HCT116 (cell line): ENCODE results near the gene MAPK6. TPM values are rescaled to one million over a fixed set of nuclear protein-coding genes. Genes with fewer than 3 reads are reported as not detected.
A peak's percentile ranks its signal among the peaks of the same experiment; 100 is the strongest.

Experiments used
- ATAC-seq: fragments of 200-7000 bp; cut with Tn5 transposase; 2 replicates; pipeline ENCODE4 v1.9.1; 2020; ENCODE audit warnings: mild to moderate bottlenecking, moderate library complexity
- BruUV-seq: library from RNA; stranded (reverse); fragments of 400-500 nt; replicated peaks from 2 replicates; lab custom pipeline; 2021; lab: Mats Ljungman, UMichigan
- CTCF ChIA-PET: fragments of 300-600 bp; sonication (Branson Sonifier 250); formaldehyde crosslinking; loops from one replicate; lab custom pipeline; 2021; ENCODE audit warnings: antibody characterized with exemption; lab: Charles Lee
- POLR2A ChIA-PET: fragments of 300-600, 350-600 bp; sonication (Branson Sonifier 250); formaldehyde crosslinking; loops from one replicate; lab custom pipeline; 2021; ENCODE audit warnings: antibody characterized with exemption; lab: Charles Lee
- RAD21 ChIA-PET, 2 experiments: fragments of 300-600 bp; sonication (Branson Sonifier 250); formaldehyde crosslinking; loops; one replicate each; lab custom pipeline; 2023; ENCODE audit warnings: low total read pairs in 2 of 2; ENCODE audit not compliant: uncharacterized antibody in 2 of 2, unreplicated experiment in 2 of 2, low non-redundant PET in 1 of 2; lab: Charles Lee
- DNase-seq: peaks from one replicate; pipeline ENCODE4 v3.0.0-alpha.2; 2010; ENCODE audit warnings: low read depth, low spot score
- H2AFZ ChIP-seq: fragments of 200-600 bp; shearing (Covaris generic), sonication (generic); 2 replicates; pipeline ENCODE4 v1.6.1; 2017; ENCODE audit warnings: low read depth, mixed run types, mixed read lengths, antibody characterized with exemption, low read length; ENCODE audit not compliant: poor library complexity, severe bottlenecking
- H3K27ac ChIP-seq: 2 replicates; pipeline ENCODE4 v1.5.1; 2012; ENCODE audit warnings: low read depth, low read length
- H3K27me3 ChIP-seq: fragments of 200-600 bp; sonication (generic); 2 replicates; pipeline ENCODE4 v1.6.1; 2016; ENCODE audit warnings: mixed run types, low read length, mixed read lengths; ENCODE audit not compliant: insufficient read depth
- H3K36me3 ChIP-seq, 2 experiments: fragments of 200-500 bp in 1 of 2; fragments of 200-600 bp in 1 of 2; sonication (Bioruptor generic) in 1 of 2; sonication (generic) in 1 of 2; 2 replicates each; pipeline versions ENCODE4 v1.5.1 to v1.6.1; 2014 to 2016; ENCODE audit warnings: low read length in 2 of 2, inconsistent platforms in 1 of 2, mixed read lengths in 1 of 2, mixed run types in 1 of 2; ENCODE audit not compliant: insufficient read depth in 2 of 2, control insufficient read depth in 1 of 2
- H3K4me1 ChIP-seq, 2 experiments: fragments of 200-600 bp in 1 of 2; sonication (generic) in 1 of 2; 2 replicates each; pipeline versions ENCODE4 v1.5.1 to v1.6.1; 2012 to 2017; ENCODE audit warnings: low read length in 2 of 2, inconsistent platforms in 1 of 2, mild to moderate bottlenecking in 1 of 2, mixed read lengths in 1 of 2, mixed run types in 1 of 2, moderate library complexity in 1 of 2; ENCODE audit not compliant: insufficient read depth in 2 of 2, control insufficient read depth in 1 of 2
- H3K4me2 ChIP-seq: fragments of 200-600 bp; sonication (generic); 2 replicates; pipeline ENCODE4 v1.6.1; 2017; ENCODE audit warnings: mixed run types, low read length, mixed read lengths
- H3K4me3 ChIP-seq, 2 experiments: fragments of 200-600 bp in 1 of 2; sonication (generic) in 1 of 2; replicated peaks in 1 of 2; 2 replicates each; pipeline ENCODE4 v1.5.1; 2011 to 2016; ENCODE audit warnings: low read length in 2 of 2, control low read depth in 1 of 2, low read depth in 1 of 2, mild to moderate bottlenecking in 1 of 2, mixed read lengths in 1 of 2, mixed run types in 1 of 2
- H3K79me2 ChIP-seq: fragments of 200-600 bp; sonication (generic); 2 replicates; pipeline ENCODE4 v1.6.1; 2017; ENCODE audit warnings: mild to moderate bottlenecking, mixed run types, low read length, moderate library complexity, mixed read lengths; ENCODE audit not compliant: insufficient read depth
- H3K9ac ChIP-seq: fragments of 200-600 bp; sonication (generic); 2 replicates; pipeline ENCODE4 v1.6.1; 2016; ENCODE audit warnings: low read length, mixed read lengths
- H3K9me2 ChIP-seq: fragments of 200-600 bp; sonication (generic), shearing (Covaris generic); 2 replicates; pipeline ENCODE4 v1.6.1; 2017; ENCODE audit warnings: mixed run types, mild to moderate bottlenecking, moderate library complexity; ENCODE audit not compliant: insufficient read depth
- H3K9me3 ChIP-seq, 2 experiments: fragments of 200-500 bp in 1 of 2; fragments of 200-600 bp in 1 of 2; sonication (Bioruptor generic) in 1 of 2; sonication (generic) in 1 of 2; 2 replicates each; pipeline ENCODE4 v1.6.1; 2014 to 2017; ENCODE audit warnings: low read length in 2 of 2, mixed read lengths in 2 of 2, inconsistent platforms in 1 of 2, low read depth in 1 of 2, mild to moderate bottlenecking in 1 of 2, mixed run types in 1 of 2, moderate library complexity in 1 of 2; ENCODE audit not compliant: control insufficient read depth in 1 of 2, insufficient read depth in 1 of 2
- H4K20me1 ChIP-seq: fragments of 200-600 bp; sonication (generic), shearing (Covaris generic); 2 replicates; pipeline ENCODE4 v1.6.1; 2017; ENCODE audit warnings: mixed run types, mild to moderate bottlenecking, moderate library complexity; ENCODE audit not compliant: insufficient read depth
- CTCF ChIP-seq, 3 experiments: fragments of 200-600 bp in 1 of 3; sonication (generic) in 1 of 3; IDR thresholded peaks in 2 of 3; conservative IDR thresholded peaks in 1 of 3; 2 replicates each; pipeline ENCODE4 v1.5.1; 2012 to 2017; ENCODE audit warnings: low read depth in 2 of 3, low read length in 2 of 3, antibody characterized with exemption in 1 of 3, borderline replicate concordance in 1 of 3, control low read depth in 1 of 3, mild to moderate bottlenecking in 1 of 3, mixed read lengths in 1 of 3, mixed run types in 1 of 3, moderate library complexity in 1 of 3; ENCODE audit not compliant: insufficient read depth in 1 of 3
- ELF1 ChIP-seq: IDR thresholded peaks from 2 replicates; pipeline ENCODE4 v1.6.1; 2012; ENCODE audit warnings: low read depth, borderline replicate concordance
- EZH2 ChIP-seq: fragments of 200-600 bp; sonication (generic); IDR thresholded peaks from 2 replicates; pipeline ENCODE4 v1.6.1; 2017; ENCODE audit warnings: antibody characterized with exemption, mixed run types
- EZH2phosphoT487 ChIP-seq: fragments of 200-600 bp; IDR thresholded peaks from 2 replicates; pipeline ENCODE4 v1.6.1; 2018; ENCODE audit warnings: antibody characterized with exemption, borderline replicate concordance
- FOSL1 ChIP-seq: IDR thresholded peaks from 2 replicates; pipeline ENCODE4 v1.6.1; 2012; ENCODE audit warnings: low read depth
- POLR2AphosphoS5 ChIP-seq: IDR thresholded peaks from 2 replicates; pipeline ENCODE4 v1.6.1; 2011; ENCODE audit warnings: mild to moderate bottlenecking, low read depth, low read length, moderate library complexity
- SIN3A ChIP-seq: IDR thresholded peaks from 2 replicates; pipeline ENCODE4 v1.6.1; 2012; ENCODE audit warnings: low read depth
- SP1 ChIP-seq: IDR thresholded peaks from 2 replicates; pipeline ENCODE4 v1.6.1; 2012; ENCODE audit warnings: low read depth
- SRF ChIP-seq: IDR thresholded peaks from 2 replicates; pipeline ENCODE4 v1.6.1; 2012; ENCODE audit warnings: low read depth
- ZBTB33 ChIP-seq: IDR thresholded peaks from 2 replicates; pipeline ENCODE4 v1.6.1; 2011; ENCODE audit warnings: mild to moderate bottlenecking, low read length, moderate library complexity; ENCODE audit not compliant: insufficient replicate concordance; ENCODE audit errors: extremely low read depth
- intact Hi-C: fragments of 100-400 bp; cut with micrococcal nuclease; formaldehyde crosslinking; loops from 2 replicates; pipeline ENCODE4 v1.10.0; 2022
- total RNA-seq: library from RNA; stranded (reverse); gene quantifications from one replicate; pipeline ENCODE4 v1.2.1, GENCODE V29; 2021; ENCODE audit not compliant: unreplicated experiment
- TF ChIP-seq, protein P1 (sequence below): IDR thresholded peaks from 2 replicates; pipeline ENCODE4 v1.6.1; 2012

Gene MAPK6
- total RNA-seq, 1 experiment from 2014 or later: 57.4 TPM

DNA sequence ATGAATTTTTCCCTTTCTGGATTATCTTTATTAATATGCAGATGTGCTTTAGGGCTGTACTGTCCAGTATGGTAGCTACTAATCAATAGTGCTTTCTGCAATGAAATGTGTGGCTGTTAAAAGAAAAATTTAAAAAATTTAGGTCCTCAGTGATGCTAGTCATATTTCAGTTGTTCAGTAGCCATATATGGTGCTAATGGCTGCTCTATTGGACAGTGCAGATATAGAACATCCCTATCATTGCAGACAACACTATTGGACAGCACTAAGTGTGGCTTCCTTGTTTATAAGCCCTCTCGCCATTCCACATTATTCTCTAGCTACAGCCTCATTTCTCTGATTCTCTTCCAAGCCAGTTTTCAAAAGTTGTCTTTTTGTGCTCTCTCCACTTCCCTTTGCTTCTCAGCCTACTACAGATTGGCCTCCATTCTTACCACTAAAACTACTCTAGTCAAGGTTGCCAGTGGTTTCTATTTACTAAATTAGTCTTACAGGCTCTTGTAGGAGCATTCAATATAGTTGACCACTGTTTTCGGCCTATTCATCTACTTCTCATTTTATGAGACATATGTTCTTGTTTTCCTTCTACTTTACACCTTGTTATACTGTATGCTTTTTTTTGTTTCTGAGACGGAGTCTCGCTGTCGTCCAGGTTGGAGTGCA lies 9.5 kb downstream of the MAPK6 start:
- BruUV-seq: no TSS peak
- H3K4me1 ChIP-seq: peaks cover 6 to 41% of the 10 kb centered on the region in 2 experiments
- H3K9me2 ChIP-seq: no peaks in the 10 kb centered on the region
- H2AFZ ChIP-seq: no peak overlapping the region
- H3K79me2 ChIP-seq: peaks cover 96% of the 10 kb centered on the region
- H3K27me3 ChIP-seq: no peaks in the 10 kb centered on the region
- no peaks in the 10 kb centered on the region for H3K36me3 ChIP-seq
- H3K9me3 ChIP-seq: peaks cover 3 to 4% of the 10 kb centered on the region in 2 experiments; a peak in 1 of 4 replicates
- POLR2A ChIA-PET: interaction anchor here (1.5 kb wide), 1 partner anchor 8 kb away, joined by 5 read pairs; no protein-coding TSS in a partner anchor
- no peak overlapping the region for H3K9ac ChIP-seq
- intact Hi-C loops: no loop called here
- CTCF ChIA-PET: no interaction called here
- no peak for TF ChIP-seq ZBTB33
- TF ChIP-seq SP1: no peak
- no peak for TF ChIP-seq POLR2AphosphoS5
- no peak for TF ChIP-seq EZH2
- TF ChIP-seq SIN3A: no peak
- TF ChIP-seq, protein P1, sequence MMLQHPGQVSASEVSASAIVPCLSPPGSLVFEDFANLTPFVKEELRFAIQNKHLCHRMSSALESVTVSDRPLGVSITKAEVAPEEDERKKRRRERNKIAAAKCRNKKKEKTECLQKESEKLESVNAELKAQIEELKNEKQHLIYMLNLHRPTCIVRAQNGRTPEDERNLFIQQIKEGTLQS: no peak
- TF ChIP-seq SRF: no peak
- no peak for TF ChIP-seq EZH2phosphoT487
- TF ChIP-seq CTCF (IDR thresholded peaks at IDR 0.05 in 2 of 3, conservative IDR thresholded peaks at IDR 0.05 in 1 of 3; ENCODE audit: borderline replicate concordance in 1 of 3, insufficient read depth in 1 of 3, low read depth in 2 of 3, low read length in 2 of 3): no peak
- no peak for TF ChIP-seq ELF1
- no peak for TF ChIP-seq FOSL1
- H3K27ac ChIP-seq: no peak overlapping the region
- ATAC-seq (peak; percentile 37; the same call in 1 of the 2 replicates), DNase-seq (no peak)
- peaks cover 8% of the 10 kb centered on the region; the same call in 1 of the 2 replicates for H4K20me1 ChIP-seq
- RAD21 ChIA-PET: interaction anchor here in 1 of 2 experiments (0.7 kb wide), 1 partner anchor 623 kb away, joined by 4 read pairs; no protein-coding TSS in a partner anchor
- no peak overlapping the region for H3K4me3 ChIP-seq
- H3K4me2 ChIP-seq: no peak overlapping the region
